IMR-90 (cell line): ENCODE measurements around the gene DCUN1D2. TPM values are rescaled to one million over a fixed set of nuclear protein-coding genes. Genes with fewer than 3 reads are reported as not detected.

Source experiments
- ATAC-seq: fragments of 200-7000 bp; cut with Tn5 transposase; 2 replicates; pipeline ENCODE4 v1.9.1; 2020; ENCODE audit warnings: low read depth, mild to moderate bottlenecking, moderate library complexity
- BruUV-seq: library from RNA; stranded (reverse); fragments of 400-500 nt; replicated peaks from 2 replicates; lab custom pipeline; 2021; lab: Mats Ljungman, UMichigan
- CTCF ChIA-PET: fragments of 300-600 bp; formaldehyde crosslinking; extraction: SDS; loops from one replicate; lab custom pipeline; 2021; ENCODE audit warnings: antibody characterized with exemption; lab: Yijun Ruan, JAX
- POLR2A ChIA-PET: fragments of 300-600 bp; sonication (Branson Sonifier 250); formaldehyde crosslinking; loops from one replicate; lab custom pipeline; 2022; ENCODE audit warnings: antibody characterized with exemption; ENCODE audit not compliant: unreplicated experiment; lab: Charles Lee
- DNase-seq: peaks from one replicate; pipeline ENCODE4 v3.0.0; 2013
- H2AFZ ChIP-seq: replicated peaks from 2 replicates; pipeline ENCODE3; 2013; ENCODE audit warnings: low read length, mild to moderate bottlenecking; ENCODE audit not compliant: poor library complexity
- H2AK5ac ChIP-seq: 2 replicates; pipeline ENCODE4 v1.6.1; 2013; ENCODE audit warnings: low read depth, low read length, inconsistent platforms
- H2AK9ac ChIP-seq: replicated peaks from 2 replicates; pipeline ENCODE3; 2013; ENCODE audit warnings: mild to moderate bottlenecking, low read depth, low read length, moderate library complexity; ENCODE audit not compliant: poor library complexity
- H2BK120ac ChIP-seq: 2 replicates; pipeline ENCODE4 v1.6.1; 2013; ENCODE audit warnings: low read depth, low read length, inconsistent platforms
- H2BK15ac ChIP-seq: 3 replicates; pipeline ENCODE4 v1.6.1; 2013; ENCODE audit warnings: low read depth, low read length, inconsistent platforms
- H2BK20ac ChIP-seq: 2 replicates; pipeline ENCODE4 v1.6.1; 2013; ENCODE audit warnings: low read depth, mild to moderate bottlenecking, inconsistent platforms, low read length, moderate library complexity
- H2BK5ac ChIP-seq: 2 replicates; pipeline ENCODE4 v1.6.1; 2013; ENCODE audit warnings: mild to moderate bottlenecking, low read depth, low read length, inconsistent platforms; ENCODE audit not compliant: poor library complexity, severe bottlenecking
- H3K14ac ChIP-seq: replicated peaks from 2 replicates; pipeline ENCODE4 v1.6.1; 2013; ENCODE audit warnings: low read depth, low read length, inconsistent platforms
- H3K18ac ChIP-seq: 2 replicates; pipeline ENCODE4 v1.6.1; 2013; ENCODE audit warnings: low read depth, low read length, control low read depth
- H3K23ac ChIP-seq: 2 replicates; pipeline ENCODE4 v1.6.1; 2013; ENCODE audit warnings: low read depth, low read length, inconsistent platforms
- H3K27ac ChIP-seq: 2 replicates; pipeline ENCODE4 v1.5.1; 2013; ENCODE audit warnings: mild to moderate bottlenecking, control low read depth, low read length; ENCODE audit not compliant: insufficient read depth
- H3K27me3 ChIP-seq: 2 replicates; pipeline ENCODE4 v1.6.1; 2013; ENCODE audit warnings: low read length; ENCODE audit not compliant: control insufficient read depth, insufficient read depth
- H3K36me3 ChIP-seq: 2 replicates; pipeline ENCODE4 v1.6.1; 2013; ENCODE audit warnings: low read length, mixed read lengths; ENCODE audit not compliant: control insufficient read depth, insufficient read depth
- H3K4ac ChIP-seq: 2 replicates; pipeline ENCODE4 v1.6.1; 2013; ENCODE audit warnings: low read depth, low read length, inconsistent platforms
- H3K4me1 ChIP-seq: 2 replicates; pipeline ENCODE4 v1.6.1; 2013; ENCODE audit warnings: low read length, mixed read lengths; ENCODE audit not compliant: control insufficient read depth, insufficient read depth
- H3K4me2 ChIP-seq: 2 replicates; pipeline ENCODE4 v1.6.1; 2013; ENCODE audit warnings: low read depth, mild to moderate bottlenecking, control low read depth, low read length, moderate library complexity
- H3K4me3 ChIP-seq: 2 replicates; pipeline ENCODE4 v1.5.1; 2013; ENCODE audit warnings: low read depth, mild to moderate bottlenecking, control low read depth, low read length, moderate library complexity; ENCODE audit not compliant: insufficient read depth
- H3K56ac ChIP-seq: 2 replicates; pipeline ENCODE4 v1.6.1; 2013; ENCODE audit warnings: low read length, inconsistent platforms; ENCODE audit not compliant: insufficient read depth; ENCODE audit errors: extremely low read depth
- H3K79me1 ChIP-seq, 2 experiments: 2 replicates each; pipeline ENCODE4 v1.6.1; 2013; ENCODE audit warnings: low read length in 2 of 2, inconsistent platforms in 1 of 2, low read depth in 1 of 2
- H3K9ac ChIP-seq: 2 replicates; pipeline ENCODE4 v1.6.1; 2013; ENCODE audit warnings: low read depth, low read length, control low read depth
- H3K9me1 ChIP-seq: 2 replicates; pipeline ENCODE4 v1.6.1; 2013; ENCODE audit warnings: low read length, inconsistent platforms; ENCODE audit not compliant: insufficient read depth
- H3K9me3 ChIP-seq: 2 replicates; pipeline ENCODE4 v1.6.1; 2013; ENCODE audit warnings: low read length; ENCODE audit not compliant: control insufficient read depth, insufficient read depth
- H4K20me1 ChIP-seq: 2 replicates; pipeline ENCODE4 v1.6.1; 2013; ENCODE audit warnings: low read length, inconsistent platforms; ENCODE audit not compliant: insufficient read depth
- H4K5ac ChIP-seq: 2 replicates; pipeline ENCODE4 v1.6.1; 2013; ENCODE audit warnings: mild to moderate bottlenecking, low read depth, low read length, control low read depth
- H4K8ac ChIP-seq, 2 experiments: 2 replicates each; pipeline ENCODE4 v1.6.1; 2013; ENCODE audit warnings: low read depth in 2 of 2, low read length in 2 of 2, control low read depth in 1 of 2, inconsistent platforms in 1 of 2
- H4K91ac ChIP-seq: 2 replicates; pipeline ENCODE4 v1.6.1; 2013; ENCODE audit warnings: low read depth, low read length, inconsistent platforms; ENCODE audit not compliant: insufficient read depth
- BHLHE40 ChIP-seq: fragments of 150-350 bp; IDR thresholded peaks from 2 replicates; pipeline ENCODE4 v1.6.1; 2016; ENCODE audit warnings: mild to moderate bottlenecking, low read depth, low read length
- CEBPB ChIP-seq: IDR thresholded peaks from 2 replicates; pipeline ENCODE4 v1.6.1; 2012; ENCODE audit warnings: low read depth, low read length, improper control_type of control experiment
- CHD1 ChIP-seq: IDR thresholded peaks from 2 replicates; pipeline ENCODE4 v1.6.1; 2012; ENCODE audit warnings: low read depth, low read length, improper control_type of control experiment
- ELK1 ChIP-seq: fragments of 150-350 bp; IDR thresholded peaks from 2 replicates; pipeline ENCODE4 v1.6.1; 2016; ENCODE audit warnings: low read depth, mild to moderate bottlenecking, low read length, moderate library complexity, borderline replicate concordance
- FOS ChIP-seq: fragments of 150-350 bp; IDR thresholded peaks from 2 replicates; pipeline ENCODE4 v1.6.1; 2016; ENCODE audit warnings: low read depth, low read length
- MAFK ChIP-seq: IDR thresholded peaks from 2 replicates; pipeline ENCODE4 v1.6.1; 2012; ENCODE audit warnings: low read depth, low read length, improper control_type of control experiment
- MAZ ChIP-seq: IDR thresholded peaks from 2 replicates; pipeline ENCODE4 v1.6.1; 2012; ENCODE audit warnings: low read depth, mild to moderate bottlenecking, low read length, improper control_type of control experiment, moderate library complexity, borderline replicate concordance
- MXI1 ChIP-seq: IDR thresholded peaks from 2 replicates; pipeline ENCODE4 v1.6.1; 2012; ENCODE audit warnings: low read depth, mild to moderate bottlenecking, low read length, moderate library complexity, borderline replicate concordance
- NFE2L2 ChIP-seq: fragments of 150-350 bp; IDR thresholded peaks from 2 replicates; pipeline ENCODE4 v1.6.1; 2016; ENCODE audit warnings: low read depth, mild to moderate bottlenecking, low read length
- POLR2A ChIP-seq: IDR thresholded peaks from 2 replicates; pipeline ENCODE4 v1.6.1; 2012; ENCODE audit warnings: mild to moderate bottlenecking, low read depth, low read length
- RAD21 ChIP-seq: IDR thresholded peaks from 2 replicates; pipeline ENCODE4 v1.6.1; 2012; ENCODE audit warnings: low read length, improper control_type of control experiment
- RCOR1 ChIP-seq: IDR thresholded peaks from 2 replicates; pipeline ENCODE4 v1.6.1; 2012; ENCODE audit warnings: mild to moderate bottlenecking, low read length, improper control_type of control experiment; ENCODE audit not compliant: insufficient replicate concordance
- RFX5 ChIP-seq: IDR thresholded peaks from 2 replicates; pipeline ENCODE4 v1.8.0; 2012; ENCODE audit warnings: low read depth, mild to moderate bottlenecking, low read length, moderate library complexity
- SMC3 ChIP-seq: fragments of 150-350 bp; IDR thresholded peaks from 2 replicates; pipeline ENCODE4 v1.6.1; 2016; ENCODE audit warnings: low read depth, mild to moderate bottlenecking, antibody characterized with exemption, low read length, moderate library complexity
- USF2 ChIP-seq: fragments of 150-350 bp; IDR thresholded peaks from 2 replicates; pipeline ENCODE4 v1.6.1; 2017; ENCODE audit warnings: mild to moderate bottlenecking, antibody characterized with exemption, low read length, low read depth
- WGBS, 2 experiments: methylation state at CpG; one replicate each; pipeline versions ENCODE4 v1.1.5 to v1.1.7; 2013; ENCODE audit warnings: missing lambda C conversion rate in 2 of 2; ENCODE audit not compliant: insufficient read length in 1 of 2; ENCODE audit errors: extremely low coverage in 2 of 2; 5-methylcytosine and 5-hydroxymethylcytosine counted together
- dilution Hi-C: fragments of 300-500 bp; cut with HindIII; formaldehyde crosslinking; loops from one replicate; pipeline ENCODE4 v1.14.3; 2018; ENCODE audit warnings: low sequenced_read_pairs; ENCODE audit not compliant: unreplicated experiment
- in situ Hi-C: fragments of 300-500 bp; cut with MboI; formaldehyde crosslinking; loops from 3 replicates; pipeline ENCODE4 v1.14.3; 2019; ENCODE audit warnings: low sequenced_read_pairs, inconsistent platforms, mixed read lengths
- intact Hi-C: fragments of 100-400 bp; cut with micrococcal nuclease; formaldehyde crosslinking; loops from 2 replicates; pipeline ENCODE4 v1.10.0; 2022
- polyA plus RNA-seq, 3 experiments: library from polyadenylated mRNA; depleted of rRNA; stranded (reverse); fragments of >200 nt; gene quantifications; 2 replicates each; pipeline ENCODE4 v1.2.3, GENCODE V29; 2012; ENCODE audit warnings: low replicate concordance in 1 of 3
- total RNA-seq: library from RNA; depleted of rRNA; stranded (reverse); fragments of >200 nt; gene quantifications from 2 replicates; pipeline ENCODE4 v1.2.3, GENCODE V29; 2012
- TF ChIP-seq, protein P1 (sequence below): conservative IDR thresholded peaks from 2 replicates; pipeline ENCODE4 v1.5.1; 2012; ENCODE audit warnings: mild to moderate bottlenecking, low read depth, low read length, improper control_type of control experiment

The DCUN1D2 gene
- total and polyA plus RNA-seq, 2 of the 4 experiments (the other 2 are of a cell fraction) = 8.1 to 11.5 TPM

DNA sequence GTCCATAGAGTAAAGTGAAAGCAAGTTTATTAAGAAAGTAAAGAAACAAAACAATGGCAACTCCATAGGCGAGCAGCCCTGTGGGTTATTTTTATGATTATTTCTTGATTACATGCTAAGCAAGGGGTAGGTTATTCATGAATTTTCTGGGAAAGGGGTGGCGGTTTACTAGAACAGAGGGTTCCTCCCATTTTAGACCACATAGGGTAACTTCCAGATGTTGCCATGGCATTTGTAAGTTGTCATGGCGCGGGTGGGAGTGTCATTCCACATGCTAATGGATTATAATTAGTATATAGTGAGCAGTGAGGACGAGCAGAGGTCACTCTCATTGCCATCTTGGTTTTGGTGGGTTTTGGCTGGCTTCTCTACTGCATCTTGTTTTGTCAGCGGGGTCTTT lies 8.4 kb upstream of the DCUN1D2 start:
- peaks cover 17% of the 10 kb centered on the region for H3K4me1 ChIP-seq
- in situ Hi-C loops (no loop called here), dilution Hi-C loops (no loop called here), intact Hi-C loops (no loop called here)
- ATAC-seq (no peak), DNase-seq (no peak)
- BruUV-seq = no TSS peak
- H3K18ac ChIP-seq = no peak overlapping the region
- H3K4me2 ChIP-seq = no peak overlapping the region
- H3K56ac ChIP-seq = no peak overlapping the region
- peaks cover 49% of the 10 kb centered on the region for H4K20me1 ChIP-seq
- ChIA-PET POLR2A (no interaction called here), CTCF (no interaction called here)
- no peak overlapping the region for H4K91ac ChIP-seq
- no peak overlapping the region for H2BK15ac ChIP-seq
- no CpG with 5 or more reads among the region's 6 CpGs for WGBS, 2 experiments
- H3K9me1 ChIP-seq = peaks cover 28% of the 10 kb centered on the region
- no peak overlapping the region for H2BK5ac ChIP-seq
- no peak overlapping the region for H2BK20ac ChIP-seq
- no peak overlapping the region for H2BK120ac ChIP-seq
- no peak overlapping the region for H3K4me3 ChIP-seq
- no peaks in the 10 kb centered on the region for H3K9me3 ChIP-seq
- H2AFZ ChIP-seq = no peak overlapping the region
- peak overlapping the region; percentile 27; the same call in 1 of the 2 replicates for H3K23ac ChIP-seq
- H4K5ac ChIP-seq = no peak overlapping the region
- H4K8ac ChIP-seq = no peak overlapping the region
- H3K4ac ChIP-seq = no peak overlapping the region
- no peak overlapping the region for H3K14ac ChIP-seq
- H3K79me1 ChIP-seq = peaks cover 49 to 70% of the 10 kb centered on the region in 2 experiments
- H3K36me3 ChIP-seq = peaks cover 62% of the 10 kb centered on the region
- H2AK5ac ChIP-seq = no peak overlapping the region
- TF ChIP-seq CHD1 (no peak), CEBPB (no peak), ELK1 (no peak), BHLHE40 (no peak), POLR2A (no peak), MXI1 (no peak), NFE2L2 (no peak), RAD21 (no peak), MAZ (no peak), RFX5 (no peak), SMC3 (no peak), USF2 (no peak), RCOR1 (no peak), MAFK (no peak), FOS (no peak)
- TF ChIP-seq, protein P1, sequence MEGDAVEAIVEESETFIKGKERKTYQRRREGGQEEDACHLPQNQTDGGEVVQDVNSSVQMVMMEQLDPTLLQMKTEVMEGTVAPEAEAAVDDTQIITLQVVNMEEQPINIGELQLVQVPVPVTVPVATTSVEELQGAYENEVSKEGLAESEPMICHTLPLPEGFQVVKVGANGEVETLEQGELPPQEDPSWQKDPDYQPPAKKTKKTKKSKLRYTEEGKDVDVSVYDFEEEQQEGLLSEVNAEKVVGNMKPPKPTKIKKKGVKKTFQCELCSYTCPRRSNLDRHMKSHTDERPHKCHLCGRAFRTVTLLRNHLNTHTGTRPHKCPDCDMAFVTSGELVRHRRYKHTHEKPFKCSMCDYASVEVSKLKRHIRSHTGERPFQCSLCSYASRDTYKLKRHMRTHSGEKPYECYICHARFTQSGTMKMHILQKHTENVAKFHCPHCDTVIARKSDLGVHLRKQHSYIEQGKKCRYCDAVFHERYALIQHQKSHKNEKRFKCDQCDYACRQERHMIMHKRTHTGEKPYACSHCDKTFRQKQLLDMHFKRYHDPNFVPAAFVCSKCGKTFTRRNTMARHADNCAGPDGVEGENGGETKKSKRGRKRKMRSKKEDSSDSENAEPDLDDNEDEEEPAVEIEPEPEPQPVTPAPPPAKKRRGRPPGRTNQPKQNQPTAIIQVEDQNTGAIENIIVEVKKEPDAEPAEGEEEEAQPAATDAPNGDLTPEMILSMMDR = no peak
- H3K9ac ChIP-seq = no peak overlapping the region
- no peaks in the 10 kb centered on the region for H3K27me3 ChIP-seq
- no peak overlapping the region for H2AK9ac ChIP-seq
- H3K27ac ChIP-seq = no peak overlapping the region
